DND-41 (cell line): ENCODE results near the gene SREK1IP1.

ENCODE experiments used
- ATAC-seq: fragments of 200-7000 bp; cut with Tn5 transposase; 3 replicates; pipeline ENCODE4 v1.9.1; 2021; ENCODE audit warnings: low read depth; ENCODE audit not compliant: insufficient read depth
- DNase-seq: peaks from one replicate; pipeline ENCODE4 v3.0.0-alpha.2; 2020
- H2AFZ ChIP-seq: 2 replicates; pipeline ENCODE4 v1.6.0; 2012; ENCODE audit warnings: low read depth, low read length
- H3K27ac ChIP-seq: 2 replicates; pipeline ENCODE4 v1.5.1; 2012; ENCODE audit warnings: low read length, inconsistent platforms
- H3K27me3 ChIP-seq: fragments of 200-600 bp; sonication (generic); 2 replicates; pipeline ENCODE4 v1.6.0; 2012; ENCODE audit warnings: low read length, mild to moderate bottlenecking, inconsistent platforms; ENCODE audit not compliant: insufficient read depth, poor library complexity
- H3K36me3 ChIP-seq: 2 replicates; pipeline ENCODE4 v1.5.1; 2012; ENCODE audit warnings: low read length, inconsistent platforms; ENCODE audit not compliant: insufficient read depth
- H3K4me1 ChIP-seq: 2 replicates; pipeline ENCODE4 v1.5.1; 2012; ENCODE audit warnings: mild to moderate bottlenecking, low read length; ENCODE audit not compliant: insufficient read depth
- H3K4me2 ChIP-seq: 2 replicates; pipeline ENCODE4 v1.6.0; 2012; ENCODE audit warnings: mild to moderate bottlenecking, moderate library complexity, low read length, inconsistent platforms; ENCODE audit not compliant: insufficient read depth
- H3K4me3 ChIP-seq, 2 experiments: fragments of 200-600 bp in 1 of 2; shearing (Covaris generic) in 1 of 2; 2 replicates each; pipeline ENCODE4 v1.5.1; 2012 to 2016; ENCODE audit warnings: inconsistent platforms in 2 of 2, low read length in 2 of 2, mild to moderate bottlenecking in 2 of 2, low read depth in 1 of 2, moderate library complexity in 1 of 2
- H3K79me2 ChIP-seq: 2 replicates; pipeline ENCODE4 v1.6.0; 2012; ENCODE audit warnings: low read length, inconsistent platforms; ENCODE audit not compliant: insufficient read depth
- H3K9ac ChIP-seq: 2 replicates; pipeline ENCODE4 v1.6.0; 2012; ENCODE audit warnings: low read depth, mild to moderate bottlenecking, inconsistent platforms, low read length, moderate library complexity
- H3K9me3 ChIP-seq: 2 replicates; pipeline ENCODE4 v1.5.1; 2012; ENCODE audit warnings: low read length, moderate library complexity, mild to moderate bottlenecking, inconsistent platforms; ENCODE audit not compliant: insufficient read depth, severe bottlenecking
- H4K20me1 ChIP-seq: 2 replicates; pipeline ENCODE4 v1.6.0; 2012; ENCODE audit warnings: low read length; ENCODE audit not compliant: insufficient read depth
- CTCF ChIP-seq: IDR thresholded peaks from 2 replicates; pipeline ENCODE4 v1.5.1; 2012; ENCODE audit warnings: borderline replicate concordance, low read length, moderate library complexity, mild to moderate bottlenecking; ENCODE audit not compliant: poor library complexity, severe bottlenecking; ENCODE audit errors: extremely low read depth
- EZH2 ChIP-seq: IDR thresholded peaks from 3 replicates; pipeline ENCODE4 v1.6.1; 2012; ENCODE audit warnings: borderline replicate concordance, low read depth, mild to moderate bottlenecking, moderate library complexity, low read length, inconsistent platforms; ENCODE audit not compliant: severe bottlenecking

Gene SREK1IP1

GRCh38 chr5:64768358-64769312 is at the start of gene SREK1IP1, which contains the start of gene CWC27:
TSS of gene SREK1IP1 (minus strand) at chr5:64768691. CDS start at chr5:64768517, 174 bp downstream.
TSS of gene CWC27 (plus strand) at chr5:64768930. CDS start at chr5:64769147, 217 bp downstream.
- Histone ChIP-seq H3K9me3 (no peaks in the 10 kb centered on the region), H3K27ac (peak within 1 kb of the TSS; percentile 97), H3K27me3 (no peaks in the 10 kb centered on the region), H3K4me2 (peak within 1 kb of the TSS; percentile 87), H3K79me2 (peaks cover 88% of the 10 kb centered on the region), H2AFZ (peak within 1 kb of the TSS; percentile 96), H4K20me1 (peaks cover 9% of the 10 kb centered on the region; the same call in 1 of the 2 replicates), H3K36me3 (peaks cover 25% of the 10 kb centered on the region), H3K4me1 (peaks cover 51% of the 10 kb centered on the region), H3K4me3 (peak within 1 kb of the TSS; percentile 91 to 93), H3K9ac (peak within 1 kb of the TSS; percentile 73)
- TF ChIP-seq EZH2, result no peak
- peak; percentile 13 for TF ChIP-seq CTCF
- ATAC-seq (peak; percentile 94), DNase-seq (peak; percentile 86)

- peaks cover 5% of the 10 kb centered on the region; the same call in 1 of the 2 replicates for H3K36me3 ChIP-seq
- H3K9me3 ChIP-seq, result no peaks in the 10 kb centered on the region
- TF ChIP-seq CTCF (no peak), EZH2 (no peak)
- no peak overlapping the region for H3K9ac ChIP-seq
- no peak overlapping the region for H3K4me3 ChIP-seq
- H3K4me1 ChIP-seq, result no peaks in the 10 kb centered on the region
- H3K27me3 ChIP-seq, result no peaks in the 10 kb centered on the region
- H3K79me2 ChIP-seq, result no peaks in the 10 kb centered on the region
- ATAC-seq (no peak), DNase-seq (no peak)
- H4K20me1 ChIP-seq, result no peaks in the 10 kb centered on the region
- no peak overlapping the region for H3K27ac ChIP-seq
- H3K4me2 ChIP-seq, result no peak overlapping the region
- no peak overlapping the region for H2AFZ ChIP-seq
These were observed 49.8 kb upstream of the SREK1IP1 start for GRCh38 chr5:64818245-64818644.

GRCh38 chr5:64814073-64814472 is 45.6 kb upstream of the SREK1IP1 start:
- peaks cover 9% of the 10 kb centered on the region; the same call in 1 of the 2 replicates for H3K36me3 ChIP-seq
- no peak overlapping the region for H2AFZ ChIP-seq
- H3K4me3 ChIP-seq, result no peak overlapping the region
- H4K20me1 ChIP-seq, result no peaks in the 10 kb centered on the region
- no peak overlapping the region for H3K27ac ChIP-seq
- H3K9ac ChIP-seq, result no peak overlapping the region
- H3K4me2 ChIP-seq, result no peak overlapping the region
- no peak for TF ChIP-seq CTCF
- no peak for TF ChIP-seq EZH2
- no peaks in the 10 kb centered on the region for H3K27me3 ChIP-seq
- no peaks in the 10 kb centered on the region for H3K4me1 ChIP-seq
- ATAC-seq (no peak), DNase-seq (no peak)
- H3K9me3 ChIP-seq, result no peaks in the 10 kb centered on the region
- no peaks in the 10 kb centered on the region for H3K79me2 ChIP-seq
